ENCODE results near the gene AFF3. TPM values are rescaled to one million over a fixed set of nuclear protein-coding genes. Genes with fewer than 3 reads are reported as not detected.

The AFF3 gene
- total and polyA plus RNA-seq, 2 of the 4 experiments (the other 2 are of a cell fraction): 12.9 to 14.3 TPM

DNA sequence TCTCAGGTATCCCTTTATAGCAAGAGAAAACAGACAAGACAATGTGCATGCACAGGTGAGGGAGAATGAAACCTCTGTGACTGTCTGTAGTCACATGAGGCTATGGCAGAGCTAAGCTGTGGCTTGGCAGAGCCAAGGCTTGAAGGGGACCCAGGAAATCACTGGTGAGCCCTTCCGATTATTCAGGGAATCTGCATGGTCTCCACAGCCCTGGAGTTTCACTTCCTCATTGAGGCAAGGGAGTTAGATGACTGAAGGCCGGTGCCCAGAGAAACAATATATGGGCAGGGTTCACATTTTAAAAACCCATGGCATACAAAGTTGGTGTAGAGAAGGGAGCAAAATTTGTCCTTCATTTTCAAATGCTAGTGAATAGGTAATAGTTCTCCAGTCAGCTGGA is 508.2 kb downstream of the AFF3 start:
- Histone ChIP-seq H2BK120ac (ENCODE audit: low read depth, low read length) (no peak overlapping the region), H2AFZ (replicated peaks; ENCODE audit: low read length, poor library complexity) (no peak overlapping the region), H3K27me3 (ENCODE audit: control insufficient read depth, insufficient read depth, low read length) (no peaks in the 10 kb centered on the region), H2AK5ac (ENCODE audit: low read depth, low read length) (no peak overlapping the region), H3K4me2 (ENCODE audit: low read depth, low read length) (no peak overlapping the region), H4K20me1 (ENCODE audit: insufficient read depth, low read length) (no peaks in the 10 kb centered on the region; the same call in 1 of the 2 replicates), H3K4me1 (ENCODE audit: control insufficient read depth, insufficient read depth, low read length) (peaks cover 2% of the 10 kb centered on the region; the same call in 1 of the 2 replicates), H2AK9ac (replicated peaks; ENCODE audit: low read depth, low read length, poor library complexity) (no peak overlapping the region), H2BK5ac (ENCODE audit: low read depth, low read length, poor library complexity, severe bottlenecking) (no peak overlapping the region), H4K8ac (ENCODE audit: low read depth in 2 of 2, low read length in 2 of 2) (no peak overlapping the region), H3K23ac (ENCODE audit: low read depth, low read length) (no peak overlapping the region), H3K4ac (ENCODE audit: low read depth, low read length) (no peak overlapping the region), H3K9me1 (ENCODE audit: insufficient read depth, low read length) (0 out of 2 replicates have a peak, but pooled peaks cover 4% of the 10 kb centered on the region), H3K56ac (ENCODE audit: extremely low read depth, insufficient read depth, low read length) (no peak overlapping the region), H3K79me1 (ENCODE audit: low read depth in 1 of 2, low read length in 2 of 2) (no peaks in the 10 kb centered on the region), H3K4me3 (ENCODE audit: insufficient read depth, low read depth, low read length) (no peak overlapping the region), H4K5ac (ENCODE audit: low read depth, low read length) (no peak overlapping the region), H3K9me3 (ENCODE audit: control insufficient read depth, insufficient read depth, low read length) (peaks cover 3% of the 10 kb centered on the region; the same call in 1 of the 2 replicates), H3K9ac (ENCODE audit: low read depth, low read length) (no peak overlapping the region), H3K27ac (ENCODE audit: insufficient read depth, low read length) (no peak overlapping the region), H4K91ac (ENCODE audit: insufficient read depth, low read depth, low read length) (no peak overlapping the region), H3K14ac (replicated peaks; ENCODE audit: low read depth, low read length) (no peak overlapping the region), H3K18ac (ENCODE audit: low read depth, low read length) (no peak overlapping the region), H3K36me3 (ENCODE audit: control insufficient read depth, insufficient read depth, low read length) (peaks cover 7% of the 10 kb centered on the region; the same call in 1 of the 2 replicates), H2BK20ac (ENCODE audit: low read depth, low read length) (no peak overlapping the region), H2BK15ac (ENCODE audit: low read depth, low read length) (no peak overlapping the region)
- intact Hi-C loops (cut with micrococcal nuclease) (no loop called here), in situ Hi-C loops (cut with MboI; ENCODE audit: low sequenced_read_pairs) (no loop called here), dilution Hi-C loops (cut with HindIII; ENCODE audit: low sequenced_read_pairs, unreplicated experiment) (no loop called here)
- POLR2A ChIA-PET (ENCODE audit: unreplicated experiment): no interaction called here
- ATAC-seq (ENCODE audit: low read depth): no peak
- no TSS peak for BruUV-seq (replicated peaks)
- CTCF ChIA-PET: interaction anchor here (0.6 kb wide), 1 partner anchor 398 kb away, joined by 4 read pairs; no protein-coding TSS in a partner anchor
- TF ChIP-seq NFE2L2 (IDR thresholded peaks at IDR 0.05; ENCODE audit: low read depth, low read length) (no peak), MAFK (IDR thresholded peaks at IDR 0.05; ENCODE audit: low read depth, low read length) (no peak), USF2 (IDR thresholded peaks at IDR 0.05; ENCODE audit: low read depth, low read length) (no peak), CEBPB (IDR thresholded peaks at IDR 0.05; ENCODE audit: low read depth, low read length) (no peak), RCOR1 (IDR thresholded peaks at IDR 0.05; ENCODE audit: insufficient replicate concordance, low read length) (no peak), CTCF (conservative IDR thresholded peaks at IDR 0.05; ENCODE audit: low read depth, low read length) (no peak), SMC3 (IDR thresholded peaks at IDR 0.05; ENCODE audit: low read depth, low read length) (no peak), MAZ (IDR thresholded peaks at IDR 0.05; ENCODE audit: borderline replicate concordance, low read depth, low read length) (no peak), CHD1 (IDR thresholded peaks at IDR 0.05; ENCODE audit: low read depth, low read length) (no peak), RAD21 (IDR thresholded peaks at IDR 0.05; ENCODE audit: low read length) (no peak), ELK1 (IDR thresholded peaks at IDR 0.05; ENCODE audit: borderline replicate concordance, low read depth, low read length) (no peak), FOS (IDR thresholded peaks at IDR 0.05; ENCODE audit: low read depth, low read length) (no peak), MXI1 (IDR thresholded peaks at IDR 0.05; ENCODE audit: borderline replicate concordance, low read depth, low read length) (no peak), RFX5 (IDR thresholded peaks at IDR 0.05; ENCODE audit: low read depth, low read length) (no peak), BHLHE40 (IDR thresholded peaks at IDR 0.05; ENCODE audit: low read depth, low read length) (no peak), POLR2A (IDR thresholded peaks at IDR 0.05; ENCODE audit: low read depth, low read length) (no peak)
- no CpG with 5 or more reads among the region's 2 CpGs for WGBS, 2 experiments (ENCODE audit: extremely low coverage in 2 of 2, insufficient read length in 1 of 2)
- DNase-seq: no peak

Data from IMR-90 (cell line).